Heart left ventricle (tissue), 13 donors: ENCODE data around the gene CLNK.

Source experiments
- CTCF ChIP-seq, 12 donors: fragments of 200-600 bp; sonication (generic) in 4 of 12; IDR thresholded peaks; one replicate each; pipeline versions ENCODE4 v1.5.0 to v1.8.0; 2018 to 2022; ENCODE audit warnings: antibody characterized with exemption in 12 of 12, mild to moderate bottlenecking in 5 of 12
- POLR2A ChIP-seq, 2 donors: fragments of 450-650 bp; IDR thresholded peaks; one replicate each; pipeline ENCODE4 v1.6.1; 2017; ENCODE audit warnings: antibody characterized with exemption in 2 of 2, mild to moderate bottlenecking in 2 of 2, moderate library complexity in 2 of 2
- donor health status: ischemic (EF 13 %, LVEDD 7.1; RV severe dilation, severe dysfunction).
- donor health status: DM: no; HTN: yes; CAD: no.
- donor health status: DM: no; HTN: no; CAD: no.
- donor health status: ischemic (EF 25% LVEDD 6.9; RV normal size, moderate dysfunction).
- donor health status: ischemic (EF 25% LVEDD 5.7; RV mildly dilated, moderate dysfunction).
- donor health status: ischemic (EF 35%, LVEDD 5.7; RV mildly dilated, moderate dysfunction).
- donor health status: nonischemic (EF 11% LVEDD 7.7; RV severe dilation, severe dysfunction).
- donor health status: DM: yes; HTN: yes; CAD: no.
- donor health status: PGD.
- donor health status: ischemic (EF 29% LVEDD 5.4; RV normal size, mild dysfunction).
- donor health status: nonischemic (EF 23%, LVEDD 6.1; RV moderate dilation, normal function).

GRCh38 chr4:10554694-10555093, 129.9 kb downstream of the CLNK start:
- TF ChIP-seq CTCF (IDR thresholded peaks at IDR 0.05) (peak; percentile 58 to 86 (median 76)), POLR2A (IDR thresholded peaks at IDR 0.05) (no peak)
